HG02763 (cell line): ENCODE results near the gene RMRP.
"Not testable (repeated sequence)": the region's sequence is repeated elsewhere in the genome, so short reads cannot be mapped to it uniquely, and the experiment has no call there.

Experiments used
- ATAC-seq: cut with Tn5 transposase; IDR thresholded peaks from one replicate; pipeline ENCODE4 v1.9.1; 2021; ENCODE audit warnings: mild to moderate bottlenecking, moderate library complexity; ENCODE audit not compliant: unreplicated experiment

RMRP gene

GRCh38 chr9:35646153-35646532 lies 11.7 kb downstream of the RMRP start:
- no peak for ATAC-seq

- ATAC-seq: not testable (repeated sequence)
Measured at GRCh38 chr9:35645736-35646135, 12.1 kb downstream of the RMRP start.

GRCh38 chr9:35643046-35643445 lies 14.8 kb downstream of the RMRP start:
- no peak for ATAC-seq

- ATAC-seq: not testable (repeated sequence)
Measured at GRCh38 chr9:35641478-35641877, 16.3 kb downstream of the RMRP start.

GRCh38 chr9:35640431-35640830 lies 17.4 kb downstream of the RMRP start:
- ATAC-seq: not testable (repeated sequence)

GRCh38 chr9:35639631-35640030 lies 18.2 kb downstream of the RMRP start:
- no peak for ATAC-seq

GRCh38 chr9:35639225-35639624 lies 18.6 kb downstream of the RMRP start:
- ATAC-seq: not testable (repeated sequence)

GRCh38 chr9:35638751-35639150 lies 19.1 kb downstream of the RMRP start:
- not testable (repeated sequence) for ATAC-seq

- ATAC-seq: not testable (repeated sequence)
Measured at GRCh38 chr9:35637427-35637955, 20.3 kb downstream of the RMRP start.

GRCh38 chr9:35636877-35637246 lies 21.0 kb downstream of the RMRP start:
- not testable (repeated sequence) for ATAC-seq

GRCh38 chr9:35636135-35636876 lies 21.5 kb downstream of the RMRP start:
- ATAC-seq: no peak

GRCh38 chr9:35635730-35636129 lies 22.1 kb downstream of the RMRP start:
- ATAC-seq: no peak

- ATAC-seq: no peak
Measured at GRCh38 chr9:35629597-35629996, 28.2 kb downstream of the RMRP start.

- ATAC-seq: no peak
Measured at GRCh38 chr9:35628389-35628991, 29.3 kb downstream of the RMRP start.

- no peak for ATAC-seq
Measured at GRCh38 chr9:35627575-35627974, 30.2 kb downstream of the RMRP start.

GRCh38 chr9:35619800-35620158 lies 38.0 kb downstream of the RMRP start:
- ATAC-seq: peak; percentile 66

- ATAC-seq: peak; percentile 35
Measured at GRCh38 chr9:35618854-35619799, 38.7 kb downstream of the RMRP start.

GRCh38 chr9:35618325-35618727 lies 39.5 kb downstream of the RMRP start, which contains the start of gene CD72:
TSS of gene CD72 (minus strand) at chr9:35618413. CDS start at chr9:35618303, 110 bp downstream.
- no peak for ATAC-seq

- no peak for ATAC-seq
Measured at GRCh38 chr9:35617548-35617947, 40.3 kb downstream of the RMRP start.

GRCh38 chr9:35616681-35617459 lies 40.9 kb downstream of the RMRP start:
- no peak for ATAC-seq
